HG03103 (cell line): Measurements from ENCODE around the gene RBMS1.
A peak's percentile ranks its signal among the peaks of the same experiment; 100 is the strongest.

Experiments
- ATAC-seq: cut with Tn5 transposase; IDR thresholded peaks from one replicate; pipeline ENCODE4 v1.9.1; 2021; ENCODE audit warnings: low read depth; ENCODE audit not compliant: unreplicated experiment

The RBMS1 gene

DNA sequence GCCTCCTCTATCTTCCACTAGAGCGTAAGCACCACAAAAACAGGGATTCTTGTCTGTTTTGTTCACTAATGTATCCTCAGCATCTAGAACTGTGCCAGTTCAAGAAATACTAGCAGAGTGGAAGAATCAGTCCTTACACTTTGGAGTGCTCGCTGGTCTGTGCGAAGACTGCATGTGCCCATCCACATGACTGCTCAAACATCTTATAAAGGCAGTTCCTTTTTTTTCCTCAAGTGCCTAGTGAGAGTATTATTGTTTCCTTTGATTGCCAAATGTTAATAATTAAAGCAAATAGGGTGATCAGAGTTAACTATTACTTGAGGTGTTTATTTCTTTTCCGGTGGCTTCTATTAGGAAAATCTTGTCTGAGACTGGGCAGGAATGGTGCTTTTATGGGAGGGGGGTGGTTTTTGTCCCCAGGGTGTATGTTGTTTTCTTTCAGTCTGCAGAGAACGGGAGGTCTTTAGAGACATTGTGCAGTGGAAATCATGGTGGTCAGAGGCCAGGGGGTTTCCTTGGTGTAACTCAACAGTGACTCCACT, 247.9 kb downstream of the RBMS1 start:
- no peak for ATAC-seq

DNA sequence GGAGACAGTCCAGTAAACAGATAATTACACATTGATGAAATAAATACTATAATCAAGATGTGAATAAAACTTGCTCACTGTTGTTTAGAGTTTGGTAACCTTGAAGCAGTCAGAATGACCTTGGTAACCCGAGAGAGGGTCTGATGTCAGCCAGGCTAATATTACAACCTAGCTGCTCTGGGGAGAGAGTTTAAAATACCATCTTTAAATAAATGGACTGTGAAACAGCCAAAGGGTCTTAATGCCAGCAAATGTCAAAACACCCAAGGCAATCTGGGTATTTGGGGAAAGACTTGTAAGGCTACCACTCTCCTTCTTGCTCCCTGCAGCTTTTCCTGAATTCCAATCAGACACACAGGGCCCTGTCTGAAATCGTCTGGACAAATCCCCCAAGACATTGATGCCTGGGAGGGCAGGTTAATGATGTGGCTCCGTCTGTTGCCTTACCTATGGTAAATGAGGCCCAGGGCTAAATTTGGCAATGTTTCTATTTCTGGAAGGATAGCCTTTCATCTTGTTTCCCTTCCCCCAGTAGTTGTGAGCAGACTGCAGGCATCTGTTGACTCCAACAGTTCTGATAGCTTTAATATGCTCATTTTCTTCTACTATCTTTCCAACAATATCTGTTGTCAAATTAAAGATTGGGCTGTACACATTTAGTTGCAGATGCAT, 250.6 kb downstream of the RBMS1 start:
- no peak for ATAC-seq

GRCh38 chr2:160241251-160242137, 252.1 kb downstream of the RBMS1 start:
- ATAC-seq = no peak

DNA sequence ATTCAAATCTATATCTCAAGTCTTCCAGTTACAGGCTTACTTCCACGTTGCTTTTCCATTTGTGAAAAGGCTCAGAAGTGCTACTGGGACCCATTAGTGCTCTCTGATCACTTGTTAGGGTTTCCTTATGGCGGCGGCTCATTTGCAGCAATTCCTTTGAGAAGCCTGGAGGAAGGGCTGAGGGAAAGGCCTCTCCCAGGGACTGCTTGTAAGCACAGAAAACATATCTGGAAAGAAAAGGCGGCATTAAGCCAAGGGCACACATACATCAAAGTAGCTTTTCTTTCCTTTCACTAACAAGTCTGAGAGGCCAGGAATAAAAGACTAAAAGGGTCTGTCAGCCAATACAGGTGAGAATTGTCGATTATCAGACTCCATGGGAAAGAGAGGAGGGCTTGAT, 254.2 kb downstream of the RBMS1 start:
- no peak for ATAC-seq

GRCh38 chr2:160238392-160238791, 255.2 kb downstream of the RBMS1 start:
- no peak for ATAC-seq

GRCh38 chr2:160232905-160233475, 260.6 kb downstream of the RBMS1 start:
- no peak for ATAC-seq

GRCh38 chr2:160229591-160229990, 264.0 kb downstream of the RBMS1 start:
- no peak for ATAC-seq

DNA sequence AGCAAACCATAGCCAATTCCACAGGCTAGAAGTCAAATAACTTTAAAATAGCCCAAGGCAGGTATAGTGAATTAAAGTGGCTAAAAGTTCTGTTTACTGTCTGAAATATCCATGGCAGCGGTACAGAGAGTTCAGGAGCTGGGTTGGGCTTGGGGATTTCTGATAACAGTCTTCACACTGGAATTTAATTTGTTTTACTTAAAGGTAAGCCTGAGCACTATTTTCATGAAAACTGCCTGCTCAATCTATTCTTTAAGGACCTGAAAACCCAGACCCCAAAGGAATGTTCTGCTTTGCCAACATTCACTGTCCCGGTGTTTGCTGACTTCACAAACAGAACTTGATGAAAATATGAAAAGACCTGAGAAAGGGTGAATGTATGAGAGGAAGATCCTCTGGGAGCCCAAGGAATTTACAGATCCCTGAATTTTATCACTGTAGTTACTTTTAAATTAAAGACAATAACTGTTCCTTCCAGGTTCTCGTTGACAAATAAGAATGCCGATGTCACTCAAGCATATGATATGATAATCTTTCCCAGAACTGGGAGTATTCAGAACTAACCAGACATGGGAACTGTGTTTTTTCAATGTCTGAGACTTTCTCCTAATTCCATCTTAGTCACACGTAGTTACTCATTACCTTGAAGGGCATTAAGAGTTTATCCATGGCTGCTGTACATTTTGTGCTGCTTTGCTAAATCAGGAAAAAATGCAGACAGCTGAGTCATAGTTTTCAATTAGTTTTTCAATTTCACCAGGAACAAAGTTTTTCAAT, 265.3 kb downstream of the RBMS1 start:
- no peak for ATAC-seq

DNA sequence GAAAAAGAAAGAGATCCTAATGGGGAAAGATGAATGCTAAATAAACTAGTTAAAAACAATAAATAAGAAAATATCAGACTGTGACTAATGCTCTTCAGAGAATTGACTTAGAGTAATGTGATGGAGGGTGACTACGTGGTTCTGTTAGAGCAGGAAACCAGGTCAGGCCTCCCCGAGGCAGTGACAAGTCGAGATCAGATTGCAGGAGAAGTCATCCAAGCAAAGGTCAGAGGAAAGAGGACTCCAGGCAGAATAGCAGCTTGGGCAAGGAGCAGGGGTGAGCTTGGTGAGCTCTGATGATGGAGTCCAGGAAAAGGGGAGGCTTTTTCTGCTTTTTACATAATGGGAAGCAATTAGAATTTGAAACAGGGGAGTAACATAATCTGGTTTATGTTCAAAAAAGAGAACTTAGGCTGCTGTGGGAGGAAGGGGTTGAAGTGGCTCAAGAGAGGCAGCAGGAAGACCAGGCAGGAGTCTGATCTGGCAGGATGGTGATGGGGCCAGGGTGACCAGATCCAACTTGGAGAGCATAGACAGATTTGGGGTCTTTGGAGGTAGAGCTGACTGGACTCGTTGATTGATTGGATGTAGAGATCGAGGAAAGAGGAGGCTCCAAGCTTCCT, 266.2 kb downstream of the RBMS1 start:
- ATAC-seq = no peak

DNA sequence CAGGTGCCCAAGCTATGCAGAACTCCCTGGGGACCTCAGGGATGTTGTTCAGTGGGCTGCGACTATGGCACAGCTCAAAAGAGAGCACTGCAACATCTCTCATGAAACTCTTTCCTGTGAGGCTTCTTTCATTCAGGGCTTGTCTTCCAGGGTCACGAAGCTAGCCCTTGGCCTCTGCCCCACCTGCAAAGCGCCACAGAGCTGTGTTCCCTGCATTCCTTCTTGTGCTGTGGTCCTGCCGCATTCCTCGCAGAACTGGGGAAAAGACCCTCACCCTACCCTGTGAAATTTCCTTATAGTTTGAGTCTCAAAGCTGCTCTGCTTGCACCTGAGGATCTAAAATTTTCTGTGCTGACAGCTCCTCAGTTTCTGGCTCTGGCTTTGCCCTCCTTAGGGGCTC, 267.2 kb downstream of the RBMS1 start:
- no peak for ATAC-seq

GRCh38 chr2:160225722-160226121, 267.9 kb downstream of the RBMS1 start:
- no peak for ATAC-seq

GRCh38 chr2:160224507-160224906, 269.1 kb downstream of the RBMS1 start:
- peak; percentile 23 for ATAC-seq

DNA sequence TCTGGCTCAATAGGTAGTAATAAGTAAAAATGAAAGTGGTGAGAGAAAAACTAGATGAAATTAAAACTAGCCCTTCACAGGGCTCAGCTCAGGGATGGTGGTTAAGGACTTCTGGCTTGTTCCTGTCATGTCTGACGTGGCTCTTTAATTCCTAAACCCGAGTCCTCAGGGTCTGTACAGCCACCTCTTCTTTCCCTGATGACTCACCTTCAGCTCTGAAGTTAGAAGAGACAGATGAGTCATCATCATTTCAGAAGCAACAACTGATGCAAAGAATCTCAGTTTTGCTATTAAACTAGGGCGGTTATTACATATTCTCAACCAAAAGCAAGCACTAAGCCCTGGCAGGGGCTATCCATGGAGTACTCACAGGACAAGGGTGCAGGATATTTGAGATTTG, 269.5 kb downstream of the RBMS1 start:
- peak; percentile 95 for ATAC-seq

- no peak for ATAC-seq
These were observed 270.0 kb downstream of the RBMS1 start for GRCh38 chr2:160223560-160223959.

DNA sequence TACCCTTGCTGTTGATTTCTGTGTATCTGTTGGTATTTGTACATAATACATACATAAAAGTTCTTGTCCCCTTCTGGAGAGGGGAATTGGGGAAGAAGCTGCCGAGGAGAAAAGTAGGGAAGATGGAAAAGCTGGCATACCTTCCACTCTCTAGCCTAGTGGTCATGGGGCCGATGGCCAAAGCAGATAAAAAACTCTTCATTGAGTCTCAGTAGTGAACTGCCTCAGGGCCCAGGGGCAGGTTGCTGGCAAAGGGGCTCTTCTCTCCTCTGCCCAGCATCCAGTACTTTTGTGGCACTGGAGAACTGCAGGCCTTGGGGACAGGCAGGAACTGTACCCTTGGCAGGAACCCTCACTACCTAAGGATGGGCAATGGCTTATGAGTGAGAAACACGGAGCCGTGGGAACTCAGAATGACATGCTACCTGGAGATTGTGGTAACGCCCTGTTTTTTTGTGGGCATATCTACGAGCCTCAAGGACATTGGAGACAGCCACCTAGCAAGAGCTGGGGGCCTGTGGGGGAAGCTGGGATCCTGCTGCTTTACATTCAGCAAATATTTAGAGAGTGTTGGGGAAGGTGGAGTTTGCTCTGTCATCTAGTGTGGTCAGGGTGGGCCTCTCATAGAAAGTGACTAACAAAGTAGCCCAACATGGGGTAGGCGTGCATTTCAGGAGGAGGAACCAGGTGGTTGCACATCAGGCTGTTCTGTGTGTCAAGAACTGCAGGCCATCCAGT, 270.9 kb downstream of the RBMS1 start:
- no peak for ATAC-seq
